GM12875 (cell line): ENCODE measurements around the gene RELL2.
A peak's percentile ranks its signal among the peaks of the same experiment; 100 is the strongest.

Source experiments
- H3K4me3 ChIP-seq: one replicate; pipeline ENCODE4 v1.5.1; 2011; ENCODE audit warnings: low read depth, low read length, control low read depth
- TF ChIP-seq, protein P1 (sequence below): IDR thresholded peaks from 2 replicates; pipeline ENCODE4 v1.5.1; 2011; ENCODE audit warnings: low read depth, mild to moderate bottlenecking, control low read depth, inconsistent platforms, low read length, moderate library complexity, borderline replicate concordance; ENCODE audit not compliant: insufficient read depth

The RELL2 gene

DNA sequence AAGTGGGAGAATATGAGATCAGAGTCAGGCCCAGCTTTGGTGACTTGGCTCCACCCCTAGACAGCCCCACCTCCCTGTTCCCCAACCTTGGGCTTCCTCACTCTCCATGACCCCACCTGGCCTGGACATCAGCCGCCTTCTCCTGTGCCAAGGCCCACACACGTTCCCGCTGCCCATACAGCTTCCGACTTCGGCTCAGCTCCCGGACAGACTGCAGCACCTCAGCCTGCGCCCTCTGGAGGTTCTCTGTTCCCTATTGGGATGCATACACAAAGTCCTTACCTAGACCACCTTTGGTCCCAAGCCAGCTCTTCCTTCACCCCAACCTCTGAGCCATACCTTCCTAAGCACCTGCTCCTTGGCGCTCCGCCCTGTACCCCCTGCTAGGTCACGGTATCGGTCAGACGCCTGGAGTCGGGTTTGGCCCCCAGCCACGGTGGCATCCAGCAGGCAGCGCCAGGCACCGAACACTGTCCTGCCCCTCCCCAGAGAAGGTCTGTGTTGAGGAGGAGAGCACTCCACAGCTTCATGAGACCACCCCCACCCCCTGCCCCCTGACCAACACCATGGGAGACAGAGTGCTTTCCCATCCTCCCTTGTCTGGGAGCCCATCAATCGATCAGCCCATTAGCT, 12.4 kb downstream of the RELL2 start:
- H3K4me3 ChIP-seq, result no peak overlapping the region
- TF ChIP-seq, protein P1, sequence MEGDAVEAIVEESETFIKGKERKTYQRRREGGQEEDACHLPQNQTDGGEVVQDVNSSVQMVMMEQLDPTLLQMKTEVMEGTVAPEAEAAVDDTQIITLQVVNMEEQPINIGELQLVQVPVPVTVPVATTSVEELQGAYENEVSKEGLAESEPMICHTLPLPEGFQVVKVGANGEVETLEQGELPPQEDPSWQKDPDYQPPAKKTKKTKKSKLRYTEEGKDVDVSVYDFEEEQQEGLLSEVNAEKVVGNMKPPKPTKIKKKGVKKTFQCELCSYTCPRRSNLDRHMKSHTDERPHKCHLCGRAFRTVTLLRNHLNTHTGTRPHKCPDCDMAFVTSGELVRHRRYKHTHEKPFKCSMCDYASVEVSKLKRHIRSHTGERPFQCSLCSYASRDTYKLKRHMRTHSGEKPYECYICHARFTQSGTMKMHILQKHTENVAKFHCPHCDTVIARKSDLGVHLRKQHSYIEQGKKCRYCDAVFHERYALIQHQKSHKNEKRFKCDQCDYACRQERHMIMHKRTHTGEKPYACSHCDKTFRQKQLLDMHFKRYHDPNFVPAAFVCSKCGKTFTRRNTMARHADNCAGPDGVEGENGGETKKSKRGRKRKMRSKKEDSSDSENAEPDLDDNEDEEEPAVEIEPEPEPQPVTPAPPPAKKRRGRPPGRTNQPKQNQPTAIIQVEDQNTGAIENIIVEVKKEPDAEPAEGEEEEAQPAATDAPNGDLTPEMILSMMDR, result no peak

DNA sequence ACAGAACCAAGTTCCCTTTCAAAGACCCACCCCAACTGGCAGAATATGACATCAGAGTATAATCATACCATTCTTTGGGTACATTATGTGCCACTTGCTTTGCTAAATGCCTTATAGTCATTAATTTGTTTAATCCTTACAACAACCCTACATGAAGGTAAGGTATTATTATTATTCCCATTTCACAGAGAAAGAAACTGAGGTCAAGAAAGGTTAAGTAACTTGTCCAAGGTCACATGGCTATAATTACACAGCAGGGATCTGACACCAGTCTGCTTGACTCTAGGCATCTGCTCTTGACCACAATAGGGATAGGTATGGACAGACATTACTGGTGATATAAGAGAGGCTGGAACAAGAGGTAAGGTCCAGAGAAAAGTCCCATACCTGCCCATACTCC, 13.2 kb downstream of the RELL2 start:
- H3K4me3 ChIP-seq, result no peak overlapping the region
- TF ChIP-seq, protein P1, result no peak

DNA sequence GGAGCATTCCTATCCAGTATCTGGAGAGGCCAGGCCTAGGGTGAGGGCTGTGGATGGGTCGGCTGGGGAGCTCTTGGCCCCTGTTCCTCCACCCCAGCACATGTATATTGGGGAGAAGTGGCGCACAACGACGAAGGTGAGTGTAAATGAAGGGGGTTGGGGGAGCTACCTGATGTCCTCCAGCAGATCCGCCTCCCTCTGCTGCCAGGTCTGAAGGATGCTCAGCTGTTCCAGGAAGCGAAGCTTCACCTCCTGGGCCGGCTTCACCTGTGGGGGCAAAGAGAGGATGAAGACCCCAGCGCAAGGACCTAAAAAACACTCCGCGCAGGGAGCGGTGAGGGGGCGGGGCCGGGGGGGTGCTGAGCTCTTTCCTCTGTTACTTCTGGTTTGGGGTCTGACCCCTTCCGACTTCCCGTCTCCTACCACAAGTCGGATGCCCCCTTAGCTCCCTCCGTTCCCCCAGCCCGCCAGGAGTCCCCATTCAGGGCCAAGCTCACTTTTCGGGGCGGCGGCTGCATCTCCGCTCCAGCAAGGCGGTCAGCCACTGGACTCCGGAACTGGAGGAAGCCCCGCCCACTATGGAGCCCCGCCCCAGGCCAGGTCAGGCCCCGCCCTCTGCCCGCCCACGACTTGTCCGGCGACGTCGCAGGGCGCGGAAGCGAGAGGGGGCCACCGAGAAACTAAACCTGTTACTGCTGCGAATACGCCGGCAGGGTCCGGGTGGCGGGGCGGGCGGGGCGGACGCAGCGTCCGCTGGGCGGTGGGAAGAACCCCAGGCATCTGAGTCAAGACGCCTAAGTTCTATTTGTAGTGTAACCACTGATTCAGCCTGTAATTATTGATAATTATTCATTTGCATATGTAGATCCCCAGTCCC, 14.3 kb downstream of the RELL2 start, which contains the start of gene FCHSD1:
Gene FCHSD1 (minus strand): TSS at position 568 of the 877 bp plus-strand sequence. CDS start 50 bp downstream, at position 518.
- H3K4me3 ChIP-seq, result peak within 1 kb of the TSS; percentile 69
- TF ChIP-seq, protein P1, result 0 out of 2 replicates have a peak, but pooled peaks have one; percentile 3

DNA sequence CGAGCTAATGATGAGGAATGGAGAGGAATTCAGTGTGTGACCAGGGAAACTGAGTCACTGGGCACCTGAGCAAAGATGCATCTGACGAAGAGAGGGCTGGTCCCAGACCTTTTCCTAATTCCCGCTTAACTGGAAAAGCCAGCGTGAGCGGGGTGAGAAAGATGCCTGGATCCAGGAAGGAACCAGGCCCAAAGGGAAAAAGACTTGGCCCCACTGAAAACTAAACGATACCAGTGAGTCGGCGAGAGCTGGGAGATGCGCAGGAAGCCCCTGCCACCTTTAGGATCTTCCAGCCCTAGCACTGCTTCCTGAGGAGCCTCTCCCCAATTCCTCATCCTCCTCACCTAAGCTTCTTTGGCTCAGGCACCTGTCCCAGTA, 14.9 kb downstream of the RELL2 start:
- TF ChIP-seq, protein P1, result no peak

DNA sequence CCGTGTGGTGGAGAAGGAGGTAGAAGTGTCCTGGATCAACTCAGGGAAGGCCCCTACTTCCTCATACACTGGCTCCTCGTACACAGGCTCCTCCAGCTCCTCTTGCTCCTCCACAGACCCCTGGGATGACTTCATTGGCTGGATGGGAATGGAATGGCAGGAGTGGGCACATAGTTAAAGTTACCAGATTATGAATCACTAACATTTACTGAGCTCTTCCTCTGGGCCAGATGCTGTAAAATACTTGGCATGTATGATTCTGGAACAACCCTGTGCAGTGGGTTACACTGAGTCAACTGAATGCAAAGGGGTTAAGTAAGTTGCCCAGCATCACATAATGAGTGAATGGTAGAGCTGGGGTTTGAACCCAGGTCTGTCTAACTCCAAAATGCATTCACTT, 17.5 kb downstream of the RELL2 start:
- H3K4me3 ChIP-seq, result no peak overlapping the region
- TF ChIP-seq, protein P1, result no peak

More for the DNA sequence above, 14.9 kb downstream of the RELL2 start:
- H3K4me3 ChIP-seq, result no peak overlapping the region

DNA sequence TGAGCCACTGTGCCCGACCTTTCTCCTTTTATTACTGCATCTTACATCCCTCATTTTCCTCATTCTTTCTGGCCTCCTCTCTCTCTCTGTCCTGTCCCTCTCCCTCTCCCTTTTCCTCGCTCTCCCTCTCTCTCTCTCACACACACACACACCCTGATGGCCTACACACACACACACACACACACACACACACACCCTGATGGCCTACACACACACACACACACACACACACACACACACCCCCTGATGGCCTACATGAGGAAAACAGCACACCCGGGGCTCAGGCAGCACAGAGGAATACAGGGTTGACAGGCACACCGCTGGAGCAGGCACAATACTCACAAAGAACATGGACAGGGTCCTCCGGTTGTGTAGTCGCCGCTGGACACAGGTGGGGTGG, 18.2 kb downstream of the RELL2 start:
- H3K4me3 ChIP-seq, result no peak overlapping the region
- TF ChIP-seq, protein P1, result no peak
